NCI-H510A (cell line): Measurements from ENCODE around the gene ERC2.

Experiments used
- DNase-seq: peaks from one replicate; lab custom pipeline; 2025; lab: John Stamatoyannopoulos, UW

The ERC2 gene

DNA sequence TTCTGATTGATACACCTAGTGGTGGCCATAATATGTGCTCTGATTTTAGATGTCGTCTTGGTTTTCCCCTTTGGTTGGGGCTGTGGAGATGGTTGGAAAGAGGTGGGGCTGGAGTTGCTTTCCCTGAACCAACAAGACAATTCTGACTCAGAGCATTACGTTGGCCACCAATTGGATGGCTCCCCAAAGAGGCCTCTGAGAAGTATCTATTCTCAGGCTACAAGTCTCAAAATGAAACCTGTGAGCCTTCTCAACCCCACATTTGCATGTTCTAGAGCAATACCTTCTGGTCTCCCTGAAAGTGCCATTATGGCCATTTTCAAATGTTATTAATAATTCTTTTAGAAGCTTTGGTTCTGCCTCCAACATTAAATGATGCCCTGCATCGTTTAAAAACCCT is 792.8 kb downstream of the ERC2 start:
- no peak for DNase-seq

DNA sequence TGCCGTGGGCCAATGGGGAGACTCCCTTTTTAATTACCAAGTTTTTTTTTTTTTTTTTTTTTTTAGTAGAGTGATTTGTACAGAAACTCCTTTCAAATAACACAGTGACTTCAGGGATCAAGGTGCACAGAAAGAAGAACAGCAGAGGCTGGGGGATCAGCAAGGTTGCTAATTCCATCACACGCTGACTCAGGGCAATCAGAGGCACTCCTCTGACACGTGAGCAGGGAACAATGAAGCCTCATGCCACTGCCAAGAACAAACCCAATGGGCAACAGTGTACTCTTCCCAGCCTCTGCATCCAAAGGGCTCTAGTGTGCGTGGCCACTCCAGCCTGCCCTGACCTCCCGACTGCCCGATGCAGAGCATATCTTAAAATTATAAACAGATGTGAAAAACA is 794.5 kb downstream of the ERC2 start:
- DNase-seq: no peak

DNA sequence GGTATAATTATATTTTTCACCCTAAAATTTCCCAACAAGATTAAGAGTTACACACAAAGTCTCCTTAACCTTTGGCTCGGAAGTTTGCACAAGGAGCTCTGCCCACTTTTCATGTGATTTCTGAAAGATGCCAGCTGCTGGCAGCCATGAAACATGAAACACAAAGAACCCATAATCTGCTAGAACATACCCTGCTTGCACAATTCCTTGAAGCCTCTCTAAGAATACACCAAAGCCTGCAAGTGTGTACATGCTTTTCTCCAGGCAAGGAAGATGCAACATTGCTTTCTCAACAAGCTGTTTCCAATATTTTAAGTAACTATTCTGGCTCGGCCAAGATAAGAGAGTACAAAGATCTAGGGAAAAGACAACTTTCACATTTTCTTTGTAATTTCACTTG is 799.1 kb downstream of the ERC2 start:
- DNase-seq: no peak

DNA sequence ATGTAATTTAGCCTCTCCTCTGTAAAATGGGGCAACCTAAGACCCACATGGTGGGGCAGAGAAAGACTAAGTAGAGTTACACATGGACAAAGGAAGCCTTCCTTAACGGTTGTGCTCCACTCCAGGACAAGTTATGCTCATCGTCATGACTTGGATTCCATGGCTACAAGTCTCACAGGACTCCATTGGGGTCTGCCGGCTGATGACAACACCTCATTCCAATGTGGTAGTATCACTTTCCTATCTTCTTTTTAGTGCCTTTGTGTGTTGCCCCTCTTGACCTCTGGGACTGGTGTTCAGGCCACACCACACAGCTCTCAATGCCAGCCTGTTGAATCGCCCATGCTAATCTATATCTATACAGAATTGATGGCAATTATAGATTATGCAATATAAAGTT is 799.9 kb downstream of the ERC2 start:
- no peak for DNase-seq

DNA sequence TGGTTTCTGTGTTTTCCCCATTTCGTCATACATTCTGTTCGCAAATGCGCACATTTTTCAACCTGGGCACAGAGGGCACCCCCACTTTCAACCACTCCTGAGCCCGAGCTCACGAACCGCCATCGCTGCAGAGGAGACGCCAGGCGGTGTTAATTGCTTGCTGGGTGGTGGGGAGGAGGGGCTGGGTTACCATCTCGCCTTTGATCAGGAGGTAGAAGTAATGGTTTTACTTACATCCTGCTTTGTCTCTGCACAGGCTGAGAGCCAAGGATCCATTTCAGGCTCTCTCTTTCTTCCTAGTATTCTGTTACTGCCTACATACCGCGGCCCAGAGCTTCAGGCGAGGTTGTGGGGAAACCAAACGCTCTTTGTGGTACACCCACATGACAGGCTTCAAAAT is 803.9 kb downstream of the ERC2 start:
- DNase-seq: no peak

DNA sequence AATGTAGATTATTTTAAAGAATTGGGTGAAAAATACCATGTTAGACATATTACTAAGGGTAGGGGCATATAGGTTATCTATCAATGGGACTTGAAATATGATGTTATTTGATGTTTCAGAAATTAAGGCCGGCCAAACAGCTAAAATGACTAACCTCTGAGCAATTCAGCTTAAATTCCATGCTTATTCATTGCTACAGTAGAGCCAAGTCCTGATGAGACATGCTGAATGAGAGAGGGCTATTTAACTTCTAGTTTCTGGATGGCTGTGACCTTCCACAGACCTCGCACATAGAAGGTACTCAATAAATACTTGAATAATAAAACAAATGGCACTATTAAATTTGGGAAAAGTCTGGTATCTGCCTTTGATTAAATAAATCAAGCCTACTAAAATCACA is 805.6 kb downstream of the ERC2 start:
- DNase-seq: no peak

DNA sequence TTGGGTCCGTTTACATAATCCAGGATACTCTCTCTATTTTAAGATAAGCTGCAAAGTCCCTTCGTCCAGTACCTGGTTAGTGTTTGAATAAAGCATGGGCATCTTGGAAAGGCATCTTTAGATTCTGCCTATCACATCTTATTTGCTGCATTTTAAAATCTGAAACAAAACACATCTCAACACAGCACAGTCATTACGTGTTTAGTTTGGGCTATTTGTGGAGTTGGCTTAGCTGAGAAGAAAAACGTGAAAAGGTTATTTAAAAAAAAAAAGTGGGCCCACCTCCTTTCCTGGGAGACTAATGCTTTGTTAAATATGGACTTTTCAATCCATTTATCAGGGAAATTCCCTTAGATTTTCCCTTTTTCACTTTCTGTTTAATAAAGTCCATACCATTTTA is 806.7 kb downstream of the ERC2 start:
- DNase-seq: no peak

DNA sequence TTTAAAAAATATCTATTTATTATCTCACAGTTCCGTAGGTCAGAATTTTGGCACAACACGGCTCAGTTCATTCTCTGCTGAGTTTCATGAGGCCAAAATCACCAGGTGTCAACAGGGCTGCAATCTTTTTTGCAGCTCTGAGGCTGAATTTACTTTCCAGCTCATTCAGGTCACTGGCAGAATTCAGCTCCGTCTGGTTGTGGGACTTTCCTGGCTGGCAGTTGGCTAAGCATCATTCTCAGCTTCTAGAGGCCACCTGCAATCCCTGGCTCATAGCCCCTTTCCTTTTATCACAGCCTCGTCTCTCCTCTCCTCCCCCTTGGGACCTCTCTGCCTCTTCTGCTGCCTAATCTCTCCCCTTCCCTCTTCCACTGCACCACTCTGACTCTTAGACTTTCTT is 807.1 kb downstream of the ERC2 start:
- no peak for DNase-seq

DNA sequence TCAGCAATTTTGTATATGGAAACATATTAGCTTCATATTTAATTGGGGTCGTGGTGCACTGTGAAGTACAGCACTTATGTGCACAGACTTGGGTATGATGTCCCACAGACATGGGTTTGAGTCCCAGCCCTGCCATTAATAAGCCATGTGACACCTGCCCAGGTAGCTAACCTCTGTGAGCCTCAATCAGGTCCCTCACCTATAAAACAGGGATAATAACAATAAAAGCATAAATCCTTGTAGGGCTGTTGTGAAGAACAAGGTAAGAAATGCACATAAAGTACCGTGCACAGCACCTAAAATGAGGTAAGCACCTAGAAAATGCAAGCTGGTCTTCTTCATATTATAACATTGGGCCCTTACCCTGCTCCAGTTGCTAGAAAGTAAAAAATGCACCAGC is 807.6 kb downstream of the ERC2 start:
- no peak for DNase-seq

DNA sequence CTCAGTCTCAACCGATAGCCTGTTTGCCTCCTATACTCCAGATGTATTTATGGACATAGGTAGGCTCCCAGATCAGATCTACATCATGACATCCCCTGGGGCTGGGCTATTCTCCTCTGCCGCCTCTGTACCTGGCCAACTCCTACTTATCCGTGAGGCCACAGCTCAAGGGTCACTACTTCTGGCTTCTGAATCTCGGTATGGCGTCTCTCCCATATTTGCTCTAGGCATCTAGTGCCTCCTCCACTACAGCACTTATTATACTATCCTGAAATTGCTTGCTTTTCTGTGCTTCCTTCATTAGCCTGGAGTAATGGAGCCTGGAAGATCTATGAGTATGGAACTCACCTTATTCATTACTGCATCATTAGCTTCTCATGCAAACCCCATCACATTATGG is 808.6 kb downstream of the ERC2 start:
- no peak for DNase-seq

DNA sequence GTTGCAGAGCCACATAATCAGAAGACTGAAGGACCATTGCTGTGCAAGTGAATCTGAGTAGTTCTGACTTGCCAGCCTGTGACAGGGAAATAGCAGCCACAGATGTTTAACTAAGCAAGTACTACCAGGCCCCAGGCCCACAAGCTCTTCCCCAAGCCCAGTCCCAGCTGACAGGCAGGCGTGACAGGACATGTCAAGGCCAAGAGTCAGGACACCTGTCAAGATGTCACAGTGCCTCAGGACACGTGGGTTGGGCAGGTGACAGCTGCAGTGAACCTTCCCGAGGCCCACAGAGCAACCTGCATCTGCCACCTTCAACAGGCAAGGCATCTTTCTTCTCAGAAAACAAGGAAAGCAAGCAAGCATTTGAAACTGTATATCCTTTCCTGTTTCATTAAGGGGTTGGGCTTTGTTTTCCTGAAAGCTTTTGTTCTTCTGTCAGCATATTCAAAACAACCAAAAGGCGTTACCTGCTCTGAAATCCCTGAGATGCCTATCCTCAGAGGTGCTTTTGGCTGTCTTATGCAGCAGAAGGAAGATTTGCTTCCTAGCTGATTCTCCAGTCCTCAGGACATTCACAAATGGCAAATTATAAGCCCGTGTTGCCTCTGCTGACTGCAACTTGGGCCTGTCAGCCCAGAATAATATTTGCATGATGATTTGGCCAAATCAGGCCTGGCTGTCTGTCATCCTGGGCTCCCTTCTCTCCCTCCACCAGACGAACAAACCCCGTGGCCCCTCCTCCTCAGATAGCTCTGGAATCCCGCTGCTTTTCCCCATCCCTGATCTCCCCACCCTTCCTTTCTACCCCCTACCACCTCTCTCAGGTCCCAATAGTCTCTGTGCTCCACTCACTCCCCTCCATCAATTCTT is 809.3 kb downstream of the ERC2 start:
- peak; percentile 4 for DNase-seq

DNA sequence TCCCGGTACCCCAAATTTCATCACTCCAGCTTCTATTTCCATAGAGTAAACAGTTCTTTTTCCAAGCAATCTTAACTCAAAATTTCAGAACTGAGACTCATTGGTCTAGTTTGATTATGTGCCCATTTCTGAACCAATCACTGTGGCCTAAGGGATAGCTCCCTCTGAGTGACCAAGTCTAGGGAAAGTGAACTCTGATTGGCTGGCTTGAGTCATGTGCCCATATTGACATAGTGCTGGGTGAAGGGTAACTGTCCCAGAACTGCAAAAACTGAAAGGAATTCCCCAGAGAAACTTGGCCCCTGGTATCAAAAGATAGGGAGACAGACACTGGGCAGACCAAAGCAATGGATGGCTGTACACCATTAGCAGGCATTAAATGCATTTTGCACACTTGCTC is 810.0 kb downstream of the ERC2 start:
- DNase-seq: no peak

DNA sequence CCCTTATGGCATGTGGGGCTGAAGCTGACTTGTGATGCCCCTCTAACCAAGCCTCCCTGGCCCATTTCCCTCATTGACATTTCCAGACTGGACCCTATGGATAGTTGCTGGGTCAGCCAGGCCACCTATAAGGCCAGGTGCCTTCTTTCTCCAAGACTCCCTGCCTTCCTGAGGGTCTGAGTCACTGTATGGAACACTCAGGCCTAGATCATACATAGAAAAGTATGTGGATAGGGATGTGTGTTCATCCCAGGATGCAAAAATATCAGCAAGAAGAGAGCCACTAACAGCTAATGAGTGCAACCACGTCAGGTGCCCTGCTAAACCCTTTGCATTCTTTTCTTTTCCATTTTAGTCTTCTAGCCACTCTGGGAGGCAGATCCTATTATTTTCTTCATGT is 812.7 kb downstream of the ERC2 start:
- DNase-seq: no peak

DNA sequence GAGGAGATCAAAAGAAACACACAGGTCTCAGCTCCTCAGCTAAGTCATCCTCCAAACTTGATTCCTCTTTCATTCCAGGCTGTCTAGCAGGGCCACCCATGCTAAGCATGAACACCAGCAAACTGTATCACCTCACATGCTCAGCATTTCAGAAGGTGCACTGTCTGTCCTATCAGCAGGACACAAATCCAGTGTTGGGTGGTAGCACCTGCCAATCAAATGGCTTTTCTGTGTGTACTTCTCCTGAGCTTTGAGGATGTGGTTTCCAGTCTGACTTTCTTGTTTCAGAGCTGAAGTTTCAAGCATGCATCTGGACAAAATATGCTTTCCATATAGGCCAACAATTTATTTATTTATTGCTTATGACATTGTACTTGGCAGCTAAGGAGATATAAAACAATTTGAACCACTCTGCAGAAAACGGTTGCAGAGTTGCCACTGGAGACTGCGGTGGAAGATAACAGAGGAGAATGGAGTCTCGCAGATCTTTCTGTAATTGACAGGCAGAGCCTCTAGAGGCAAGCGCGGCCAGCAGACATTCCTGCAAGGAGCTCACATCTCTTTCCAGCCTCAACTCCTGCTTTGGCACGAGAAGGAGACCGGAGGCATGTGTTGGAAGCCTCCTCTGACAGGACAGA is 814.0 kb downstream of the ERC2 start:
- DNase-seq: no peak

DNA sequence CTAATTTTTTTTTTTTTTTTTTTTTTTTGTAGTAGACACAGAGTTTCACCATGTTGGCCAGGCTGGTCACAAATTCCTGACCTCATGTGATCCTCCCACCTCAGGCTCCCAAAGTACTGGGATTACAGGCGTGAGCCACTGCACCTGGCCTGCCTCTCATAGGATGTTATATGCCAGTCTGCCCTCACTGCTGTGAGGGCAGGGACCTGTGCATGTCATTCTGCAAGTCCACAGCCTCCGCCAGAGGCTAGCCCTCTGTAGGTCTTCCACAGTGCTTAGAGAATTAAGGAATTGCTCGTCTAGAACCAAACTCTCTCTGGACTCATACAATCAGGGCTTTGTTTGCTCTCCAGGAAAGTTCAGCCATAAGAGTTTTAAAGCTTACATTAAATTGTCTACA is 817.3 kb downstream of the ERC2 start:
- no peak for DNase-seq

DNA sequence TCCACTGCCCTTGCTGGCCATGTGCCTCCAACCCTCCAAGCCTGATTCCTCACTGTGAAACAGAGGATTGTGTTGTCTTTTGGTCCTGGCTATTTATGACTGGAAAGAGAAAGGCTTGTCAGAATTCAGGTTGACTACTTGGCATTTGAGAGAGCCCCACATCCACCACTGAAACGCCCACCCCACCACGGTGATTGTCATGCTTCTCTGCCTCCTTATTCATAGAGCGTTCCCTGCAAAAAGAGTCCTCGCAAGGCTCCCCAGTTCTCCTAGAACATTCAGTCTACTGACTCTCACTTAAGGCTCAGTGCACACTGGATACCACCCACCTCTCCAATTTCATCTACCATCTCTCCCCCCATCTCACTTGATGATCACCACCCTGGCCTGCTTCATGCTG is 818.3 kb downstream of the ERC2 start:
- no peak for DNase-seq

DNA sequence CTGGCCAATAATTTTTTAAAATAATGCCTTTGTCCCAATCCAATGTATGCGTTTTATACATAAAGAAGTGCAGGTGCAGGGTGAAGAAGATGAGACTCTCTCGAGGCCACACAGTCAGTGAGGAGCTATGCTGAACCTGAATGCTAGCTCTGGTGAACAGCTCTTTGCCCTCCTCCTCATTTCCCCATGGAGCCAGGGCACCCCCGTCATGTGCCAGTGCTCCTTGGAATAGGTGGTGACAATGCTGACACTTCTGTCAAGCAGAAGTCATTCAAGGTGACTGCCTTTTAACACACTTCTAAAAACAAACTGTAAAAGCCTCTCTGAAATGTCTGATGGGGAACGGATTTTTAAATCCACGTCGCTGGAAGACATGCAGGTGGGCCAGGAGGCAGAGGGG is 818.7 kb downstream of the ERC2 start:
- DNase-seq: no peak

DNA sequence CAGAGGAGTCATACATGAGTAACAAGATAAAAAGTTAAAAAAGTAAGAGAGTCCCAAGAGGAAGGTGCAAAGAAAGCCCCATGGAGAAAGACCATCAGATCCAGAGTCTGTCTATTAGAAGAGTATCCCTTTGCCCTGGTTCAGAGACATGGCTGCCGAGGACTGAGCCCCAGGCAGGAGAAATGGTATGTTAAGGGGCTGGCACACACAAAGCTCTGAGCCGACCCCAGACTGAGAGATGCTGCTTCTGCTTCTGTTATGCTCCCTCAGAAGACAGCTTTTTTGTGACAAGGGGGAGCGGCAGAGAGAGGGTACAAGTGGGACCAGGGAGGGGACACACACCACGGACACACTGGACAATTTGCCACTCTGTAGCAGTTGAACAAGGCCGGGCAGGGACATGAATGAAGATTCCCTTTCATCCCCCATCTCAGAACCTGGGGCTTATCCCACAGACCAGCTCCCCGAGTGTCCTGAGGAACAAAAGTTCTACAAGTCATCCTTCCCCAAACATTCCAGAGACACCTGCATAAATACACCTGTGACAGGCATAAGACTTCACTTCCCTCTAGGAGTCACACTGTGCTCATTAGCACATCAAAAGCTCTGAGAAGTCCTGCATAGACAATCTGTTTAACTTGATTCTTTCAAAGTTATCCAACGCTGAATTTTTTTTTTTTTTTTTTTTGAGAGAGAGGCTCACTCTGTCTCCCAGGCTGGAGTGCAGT is 819.5 kb downstream of the ERC2 start:
- DNase-seq: no peak

DNA sequence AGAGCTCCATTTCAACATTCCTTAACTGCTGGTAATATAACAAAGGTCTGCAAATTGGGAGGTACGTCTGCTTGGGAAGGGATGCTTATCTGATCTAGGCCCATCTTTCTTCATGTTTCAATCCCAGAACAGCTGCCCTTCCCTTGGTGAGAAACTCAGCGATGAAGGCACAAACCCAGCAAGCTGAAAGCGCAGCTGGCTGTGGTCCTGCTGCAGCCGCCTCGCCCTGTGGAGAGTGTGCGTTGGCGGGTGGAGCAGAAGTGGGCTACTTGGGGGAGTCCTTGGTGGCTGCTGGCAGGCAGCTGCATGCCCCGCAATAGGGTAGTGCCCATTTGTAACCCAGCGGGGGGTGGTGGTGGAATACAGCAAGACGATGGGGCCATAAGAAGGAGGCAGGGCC is 820.6 kb downstream of the ERC2 start:
- DNase-seq: no peak

DNA sequence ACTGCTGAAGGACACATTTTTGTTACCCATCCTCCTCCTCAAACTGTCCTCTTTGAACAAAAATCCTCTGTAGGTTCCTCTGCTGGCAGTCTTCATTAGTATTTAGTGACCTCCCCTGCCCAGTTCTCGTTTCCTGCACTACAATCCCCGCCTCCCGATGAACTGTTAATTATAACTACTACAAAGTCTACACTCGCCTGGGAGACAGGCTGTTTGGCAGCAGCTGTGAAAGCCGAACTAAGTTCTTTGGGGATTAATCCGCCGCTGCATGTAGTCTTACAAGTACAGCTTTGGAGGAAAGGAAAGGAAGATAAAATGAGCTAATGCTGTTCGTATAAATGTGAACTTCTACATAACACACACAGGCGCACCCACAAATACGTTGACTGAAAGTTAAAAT is 821.2 kb downstream of the ERC2 start:
- DNase-seq: no peak

DNA sequence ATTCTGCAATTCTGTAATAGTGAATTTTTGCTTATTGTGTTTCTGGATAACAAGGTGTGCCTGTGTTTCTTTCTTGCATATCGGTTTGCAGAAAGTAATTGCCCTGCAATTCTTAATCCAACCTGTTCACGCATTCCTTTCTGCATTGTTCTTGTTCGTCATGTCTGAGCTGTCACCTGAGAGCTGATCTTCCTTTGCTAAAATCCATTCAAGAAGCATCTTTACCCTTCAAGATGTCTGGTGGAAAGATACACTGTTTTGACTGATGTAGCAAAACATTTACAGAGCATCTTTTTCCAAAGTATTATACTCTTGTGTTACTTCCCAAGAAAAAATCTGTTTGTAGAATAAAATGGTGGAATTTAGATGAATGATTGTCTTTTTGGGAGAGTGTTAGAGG is 822.1 kb downstream of the ERC2 start:
- DNase-seq: no peak

DNA sequence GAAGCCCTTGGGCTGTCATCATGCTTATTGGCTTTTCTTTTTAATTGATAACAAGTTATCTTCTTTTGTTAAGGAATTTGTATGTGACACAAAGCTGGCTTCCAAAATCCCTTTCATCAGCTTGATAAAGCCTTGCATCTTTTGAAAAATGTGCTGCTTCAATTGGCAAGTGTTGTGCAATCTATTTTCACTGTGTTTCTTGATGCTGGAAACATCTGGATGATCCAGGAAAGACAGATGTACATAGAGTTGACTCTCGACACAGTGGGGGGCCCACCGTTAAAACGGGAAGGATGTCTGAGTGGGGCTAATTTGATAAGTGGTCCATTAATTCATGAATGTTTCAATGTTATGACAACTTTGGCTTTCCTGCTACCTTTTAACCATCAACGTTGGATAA is 822.8 kb downstream of the ERC2 start:
- no peak for DNase-seq

DNA sequence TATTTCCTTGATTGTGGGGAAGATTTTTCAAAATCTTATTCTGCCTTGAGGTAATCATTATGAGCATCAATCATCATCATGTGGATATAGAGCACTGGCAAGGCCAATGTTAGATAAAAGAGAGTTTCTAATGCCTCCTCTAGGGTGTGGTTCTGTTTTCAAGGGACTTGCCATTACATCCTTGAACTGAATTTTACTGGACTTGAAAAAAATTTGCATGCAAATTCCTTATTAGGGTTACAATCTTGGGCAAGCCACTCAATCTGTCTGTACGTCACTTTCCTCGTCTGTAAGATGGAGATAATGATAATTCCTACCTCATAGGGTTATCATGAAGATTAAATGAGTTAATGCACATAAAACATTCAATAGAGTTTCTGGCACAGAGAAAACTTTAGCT is 825.0 kb downstream of the ERC2 start:
- DNase-seq: no peak
